ENCODE measurements around the gene LRP1-AS.

LRP1-AS gene

DNA sequence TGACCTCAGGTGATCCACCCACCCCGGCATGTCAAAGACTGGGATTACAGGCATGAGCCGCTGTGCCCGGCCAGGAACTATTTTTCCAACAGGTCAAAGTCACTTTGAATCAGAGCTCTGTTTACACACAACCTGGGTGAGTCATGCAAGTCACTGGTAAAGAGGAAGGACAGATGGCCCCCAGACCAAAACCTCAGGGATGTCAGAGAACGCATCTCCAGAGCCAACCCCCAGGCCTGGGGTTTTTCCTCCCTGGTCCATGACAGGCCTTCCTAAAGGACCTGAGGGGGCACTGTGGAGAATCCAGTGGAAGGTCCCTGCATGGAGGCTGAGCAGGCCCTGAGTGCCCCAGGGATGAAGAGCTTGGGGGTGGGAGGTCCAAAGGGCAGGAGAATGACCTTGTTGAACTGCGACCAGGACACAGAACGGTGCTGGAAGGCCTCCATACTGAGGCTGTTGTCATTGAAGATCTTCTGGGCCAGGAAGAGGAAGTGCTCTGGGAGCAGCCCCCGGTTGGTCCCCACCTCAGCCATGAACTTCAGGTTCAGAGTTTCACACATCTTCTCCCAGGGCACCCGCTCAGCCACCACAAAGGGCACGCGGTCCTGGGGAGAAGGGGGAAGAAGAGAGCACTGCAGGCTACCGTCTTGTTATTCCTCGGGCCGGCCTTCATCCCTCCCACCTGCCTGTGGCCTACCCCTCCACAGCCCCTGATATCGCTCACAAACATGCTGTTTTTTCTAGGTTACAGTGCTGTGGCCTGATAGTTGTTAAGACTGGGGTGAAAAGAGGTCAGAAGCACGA, 45.3 kb downstream of the LRP1-AS start:
- DNase-seq (ENCODE audit: extremely low read depth in 1 of 2, low read depth in 1 of 2), result no peak

DNA sequence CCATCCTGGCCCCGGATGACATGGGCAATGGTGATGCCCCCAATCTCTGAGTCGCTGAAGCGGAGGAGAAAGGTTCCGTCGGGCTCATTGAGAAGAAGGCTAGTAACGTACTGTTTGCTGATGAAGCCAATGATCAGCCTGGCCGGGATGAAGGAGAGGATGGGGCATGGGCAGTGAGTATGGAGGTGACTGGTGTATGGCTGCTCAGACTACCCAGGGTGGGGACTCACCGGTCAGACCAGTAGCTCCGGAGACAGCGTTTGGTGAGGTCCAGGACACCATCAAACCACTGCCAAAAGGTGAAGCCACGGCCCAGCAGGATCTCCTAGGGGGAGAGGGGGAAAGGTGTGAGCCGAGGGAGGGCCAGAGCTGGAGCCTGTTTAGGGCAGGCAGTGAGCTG, 47.7 kb downstream of the LRP1-AS start:
- DNase-seq (ENCODE audit: extremely low read depth in 1 of 2, low read depth in 1 of 2), result no peak

DNA sequence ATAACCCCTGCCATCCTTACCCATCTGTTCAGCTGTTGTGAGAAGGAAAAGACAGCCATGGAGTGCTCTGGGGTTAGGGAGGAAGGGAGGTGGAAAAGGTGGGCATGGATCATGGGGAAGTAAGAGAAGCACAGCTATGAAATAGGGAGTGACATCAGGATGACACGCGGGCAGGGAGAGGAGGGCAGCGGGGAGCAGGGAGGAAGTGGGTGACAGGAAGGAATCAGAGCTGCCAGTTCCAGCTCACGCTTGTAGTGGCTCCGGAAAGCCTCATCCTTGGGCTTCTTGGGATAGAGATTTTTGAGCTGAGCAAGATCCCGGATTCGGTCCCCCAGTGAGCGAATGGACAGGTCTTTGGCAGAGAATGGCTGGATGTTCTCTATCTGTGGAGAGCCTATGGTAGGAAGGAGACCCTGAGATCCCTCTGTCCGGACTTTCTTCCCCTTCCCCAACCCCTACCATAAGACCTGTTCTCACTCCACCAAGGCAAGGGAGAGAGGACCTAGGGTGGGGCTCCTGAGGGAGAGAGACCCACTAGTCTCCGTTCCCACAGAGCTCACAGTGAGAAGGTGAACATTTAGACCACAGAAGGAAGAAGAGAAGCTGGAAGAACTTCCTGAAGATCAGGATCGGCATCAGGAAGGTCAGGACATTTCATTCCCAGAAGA, 48.2 kb downstream of the LRP1-AS start:
- no peak for DNase-seq (ENCODE audit: extremely low read depth in 1 of 2, low read depth in 1 of 2)

DNA sequence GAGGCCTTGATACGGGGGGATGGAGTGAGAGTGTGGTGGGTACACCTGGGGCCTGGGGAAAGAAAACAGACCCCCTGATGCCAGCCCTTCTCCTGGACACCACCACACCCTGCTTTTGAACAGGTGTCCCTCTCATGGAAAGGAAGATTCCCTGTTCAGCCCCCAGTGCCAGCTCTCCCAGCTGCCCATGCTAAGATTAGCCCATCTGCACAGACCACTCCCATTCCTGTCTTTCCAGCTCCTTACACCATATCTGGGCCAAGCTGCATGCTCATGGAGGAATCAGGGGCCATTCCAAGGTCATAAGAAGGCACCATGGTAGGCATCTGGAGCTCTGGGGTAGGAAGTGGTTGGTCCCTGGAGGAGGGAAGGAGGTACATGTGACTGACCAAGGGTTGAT, 48.9 kb downstream of the LRP1-AS start:
- no peak for DNase-seq (ENCODE audit: extremely low read depth in 1 of 2, low read depth in 1 of 2)

GRCh38 chr12:57097554-57097835, 49.9 kb downstream of the LRP1-AS start:
- DNase-seq (ENCODE audit: extremely low read depth in 1 of 2, low read depth in 1 of 2), result no peak

GRCh38 chr12:57096748-57097553, 50.5 kb downstream of the LRP1-AS start:
- DNase-seq (ENCODE audit: extremely low read depth in 1 of 2, low read depth in 1 of 2), result no peak

- no peak for DNase-seq (ENCODE audit: extremely low read depth in 1 of 2, low read depth in 1 of 2)
Observed at GRCh38 chr12:57096099-57096572, 51.3 kb downstream of the LRP1-AS start.

- no peak for DNase-seq (ENCODE audit: extremely low read depth in 1 of 2, low read depth in 1 of 2)
Observed at GRCh38 chr12:57095440-57095839, 52.0 kb downstream of the LRP1-AS start.

Measured in stimulated activated CD8-positive, alpha-beta memory T cell treated with anti-CD3 and anti-CD28 coated beads, Interleukin-7, amount 100 ng/mL, for 48 hours (primary cell).